ENCODE data around the gene CHRM4. TPM values are rescaled to one million over a fixed set of nuclear protein-coding genes. Genes with fewer than 3 reads are reported as not detected.
A peak's percentile ranks its signal among the peaks of the same experiment; 100 is the strongest.

Gene CHRM4
- total and polyA plus RNA-seq, 8 donors, result 0.08 to 0.66 (median 0.22) TPM; not detected in 1

DNA sequence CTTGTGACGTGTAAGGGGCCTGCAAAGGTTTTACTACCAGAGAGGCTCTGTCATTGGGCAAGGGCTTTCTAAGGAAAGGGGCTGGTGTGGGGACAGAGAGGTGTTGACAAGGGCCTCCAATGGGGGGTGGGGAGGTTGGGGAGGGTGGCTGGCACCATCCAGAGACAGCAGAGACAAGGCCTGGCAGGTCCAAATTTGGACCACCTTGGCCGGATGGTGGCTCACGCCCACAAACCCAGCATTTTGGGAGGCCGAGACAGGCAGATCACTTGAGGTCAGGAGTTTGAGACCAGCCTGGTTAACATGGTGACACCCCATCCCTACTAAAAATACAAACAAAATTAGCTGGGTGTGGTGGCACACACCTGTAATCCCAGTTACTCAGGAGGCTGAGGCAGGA, 2.2 kb upstream of the CHRM4 start:
- Histone ChIP-seq H3K36me3 (peaks cover 0 to 9% (median 0%) of the 10 kb centered on the region in 3 donors), H3K4me3 (no peak overlapping the region), H3K4me1 (peaks cover 0 to 9% (median 6%) of the 10 kb centered on the region in 3 donors), H3K27ac (no peak overlapping the region), H3K9me3 (no peaks in the 10 kb centered on the region), H3K27me3 (peaks cover 0 to 14% (median 3%) of the 10 kb centered on the region in 4 donors)
- intact Hi-C loops (cut with DNase I), result no loop called here
- whole genome bisulfite sequencing, 2 donors, result 69 to 80% methylated on average over 4 of the region's 4 CpGs
- DNase-seq (no peak), FAIRE-seq (no peak), ATAC-seq (no peak)
- TF ChIP-seq, protein P1, sequence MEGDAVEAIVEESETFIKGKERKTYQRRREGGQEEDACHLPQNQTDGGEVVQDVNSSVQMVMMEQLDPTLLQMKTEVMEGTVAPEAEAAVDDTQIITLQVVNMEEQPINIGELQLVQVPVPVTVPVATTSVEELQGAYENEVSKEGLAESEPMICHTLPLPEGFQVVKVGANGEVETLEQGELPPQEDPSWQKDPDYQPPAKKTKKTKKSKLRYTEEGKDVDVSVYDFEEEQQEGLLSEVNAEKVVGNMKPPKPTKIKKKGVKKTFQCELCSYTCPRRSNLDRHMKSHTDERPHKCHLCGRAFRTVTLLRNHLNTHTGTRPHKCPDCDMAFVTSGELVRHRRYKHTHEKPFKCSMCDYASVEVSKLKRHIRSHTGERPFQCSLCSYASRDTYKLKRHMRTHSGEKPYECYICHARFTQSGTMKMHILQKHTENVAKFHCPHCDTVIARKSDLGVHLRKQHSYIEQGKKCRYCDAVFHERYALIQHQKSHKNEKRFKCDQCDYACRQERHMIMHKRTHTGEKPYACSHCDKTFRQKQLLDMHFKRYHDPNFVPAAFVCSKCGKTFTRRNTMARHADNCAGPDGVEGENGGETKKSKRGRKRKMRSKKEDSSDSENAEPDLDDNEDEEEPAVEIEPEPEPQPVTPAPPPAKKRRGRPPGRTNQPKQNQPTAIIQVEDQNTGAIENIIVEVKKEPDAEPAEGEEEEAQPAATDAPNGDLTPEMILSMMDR (IDR thresholded peaks at IDR 0.05), result no peak

DNA sequence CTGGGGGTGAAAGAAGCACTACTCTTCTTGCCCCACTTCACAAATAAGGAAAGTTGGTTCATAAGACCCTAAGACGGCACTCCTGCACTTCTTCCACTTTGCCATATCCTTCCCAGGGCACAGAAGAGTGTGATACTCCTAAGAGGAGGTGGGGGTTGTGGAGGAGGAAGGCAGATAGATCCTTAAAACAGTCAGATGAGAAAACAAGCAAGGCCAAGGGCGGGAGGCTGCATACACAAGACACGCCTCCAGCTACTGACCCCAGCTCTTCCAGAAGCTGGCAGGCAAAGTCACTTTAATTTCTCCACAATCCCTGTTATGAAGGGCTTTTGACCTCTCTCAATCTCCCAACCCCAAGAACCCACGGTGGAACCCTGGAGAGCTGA, 1.6 kb upstream of the CHRM4 start:
- Histone ChIP-seq H3K27ac (no peak overlapping the region), H3K36me3 (peaks cover 0 to 9% (median 0%) of the 10 kb centered on the region in 3 donors), H3K27me3 (peaks cover 0 to 14% (median 3%) of the 10 kb centered on the region in 4 donors), H3K4me3 (peak overlapping the region in 1 of 4 donors; percentile 57), H3K9me3 (no peaks in the 10 kb centered on the region), H3K4me1 (peaks cover 0 to 9% (median 6%) of the 10 kb centered on the region in 3 donors)
- TF ChIP-seq, protein P1 (IDR thresholded peaks at IDR 0.05), result no peak
- 63 to 71% methylated on average over 4 of the region's 4 CpGs for WGBS, 2 donors
- FAIRE-seq (no peak), DNase-seq (no peak), ATAC-seq (no peak)
- intact Hi-C loops (cut with DNase I), result no loop called here

DNA sequence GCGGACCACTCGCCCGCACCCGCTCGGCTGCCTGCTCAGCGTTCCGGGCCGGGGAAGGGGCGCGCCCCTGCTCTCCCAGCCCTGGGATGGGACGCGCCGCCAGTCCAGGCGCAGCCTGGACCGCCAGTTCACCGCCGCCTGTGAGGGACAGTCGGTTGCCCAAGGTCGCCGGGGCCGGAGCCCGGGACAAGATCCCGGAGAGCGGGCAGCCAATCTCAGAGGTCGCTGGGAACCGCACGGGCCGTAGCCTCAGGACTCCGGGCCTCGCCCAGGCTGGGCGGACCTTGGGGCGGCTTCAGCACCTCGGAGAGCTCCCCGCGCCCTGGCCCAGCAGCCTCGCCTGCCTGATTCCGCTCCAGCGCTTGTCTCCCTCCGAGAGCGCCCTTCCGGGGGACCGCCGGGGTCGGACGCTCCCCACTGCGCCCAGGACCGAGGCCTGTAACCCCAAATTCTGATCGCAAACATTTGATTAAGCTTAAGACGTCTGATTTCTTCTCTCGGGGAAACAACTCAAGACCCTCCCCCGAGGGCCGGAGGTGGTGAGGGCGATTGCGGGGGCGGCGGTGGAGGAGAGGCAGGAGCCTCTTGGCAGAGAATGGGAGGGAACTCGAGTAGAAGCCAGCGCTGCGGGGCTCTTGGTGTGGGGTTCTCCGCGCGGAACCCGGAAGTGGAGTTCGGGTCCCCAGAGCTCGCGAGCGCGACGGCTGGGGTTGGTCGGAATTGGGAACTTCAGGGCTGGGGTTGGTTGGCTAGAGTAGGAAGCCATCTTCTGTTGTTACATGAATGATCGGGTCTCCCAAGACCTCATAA, 1.1 kb upstream of the CHRM4 start:
- FAIRE-seq (no peak), DNase-seq (peak; percentile 82 to 96 (median 90)), ATAC-seq (peak; percentile 88 to 93 (median 92))
- H3K27me3 ChIP-seq, result peaks cover 0 to 19% (median 3%) of the 10 kb centered on the region in 4 donors
- peak overlapping the region; percentile 23 to 57 (median 32) for H3K4me3 ChIP-seq
- no peak overlapping the region for H3K27ac ChIP-seq
- no peaks in the 10 kb centered on the region for H3K9me3 ChIP-seq
- intact Hi-C loops (cut with DNase I), result no loop called here
- H3K4me1 ChIP-seq, result peaks cover 0 to 9% (median 6%) of the 10 kb centered on the region in 3 donors
- 2 to 3% methylated on average over 61 to 71 of the region's 71 CpGs for WGBS, 2 donors
- H3K36me3 ChIP-seq, result peaks cover 0 to 9% (median 0%) of the 10 kb centered on the region in 3 donors
- TF ChIP-seq, protein P1 (IDR thresholded peaks at IDR 0.05), result no peak

DNA sequence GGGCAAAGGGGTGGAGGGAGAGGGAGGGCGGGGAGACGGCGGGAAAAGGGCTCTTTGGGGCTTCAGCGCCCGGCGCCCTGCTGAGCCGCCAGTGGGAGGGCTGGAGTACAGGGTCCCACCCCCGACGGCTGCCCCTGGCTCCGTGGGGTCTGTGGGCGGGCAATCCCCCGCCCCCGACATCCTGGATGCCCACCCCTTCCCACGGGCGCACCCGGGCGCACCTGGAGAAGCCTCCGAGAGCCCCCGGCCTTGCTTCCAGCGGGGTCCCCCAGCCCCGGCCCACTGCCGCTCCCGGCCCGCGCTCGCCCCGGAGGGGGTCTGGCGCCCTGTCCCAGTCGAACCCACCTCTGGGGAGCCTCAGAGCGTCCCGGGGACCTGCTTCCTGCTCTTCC, 394 bp downstream of the CHRM4 start:
- TF ChIP-seq, protein P1 (IDR thresholded peaks at IDR 0.05), result no peak
- DNase-seq (peak in 1 of 6 donors; percentile 10), FAIRE-seq (no peak), ATAC-seq (no peak)
- 1 to 4% methylated on average over 12 to 31 of the region's 31 CpGs for WGBS, 2 donors
- Histone ChIP-seq H3K27me3 (peaks cover 0 to 26% (median 3%) of the 10 kb centered on the region in 4 donors), H3K4me3 (peak overlapping the region in 2 of 4 donors; percentile 39 to 57), H3K36me3 (no peaks in the 10 kb centered on the region), H3K27ac (no peak overlapping the region), H3K4me1 (peaks cover 0 to 9% (median 6%) of the 10 kb centered on the region in 3 donors), H3K9me3 (no peaks in the 10 kb centered on the region)
- intact Hi-C loops (cut with DNase I), result no loop called here
